HTERT RPE-1 (cell line): ENCODE results near the gene GDF11.

Experiments used
- in situ Hi-C: fragments of 300-500 bp; cut with MboI; formaldehyde crosslinking; loops from 4 replicates; pipeline ENCODE4 v1.14.3; 2020; ENCODE audit warnings: low sequenced_read_pairs

GDF11 gene

GRCh38 chr12:55777856-55778255, 34.9 kb downstream of the GDF11 start:
- in situ Hi-C loops = no loop called here

GRCh38 chr12:55780685-55781084, 37.8 kb downstream of the GDF11 start:
- in situ Hi-C loops = no loop called here

GRCh38 chr12:55788546-55788945, 45.6 kb downstream of the GDF11 start:
- in situ Hi-C loops = no loop called here

GRCh38 chr12:55789171-55789570, 46.2 kb downstream of the GDF11 start:
- in situ Hi-C loops = no loop called here

- in situ Hi-C loops = no loop called here
These were observed 47.0 kb downstream of the GDF11 start for GRCh38 chr12:55789893-55790292.

GRCh38 chr12:55795950-55796349, 53.0 kb downstream of the GDF11 start:
- in situ Hi-C loops = no loop called here

GRCh38 chr12:55797068-55797467, 54.1 kb downstream of the GDF11 start:
- in situ Hi-C loops = no loop called here

- in situ Hi-C loops = no loop called here
These were observed 54.6 kb downstream of the GDF11 start for GRCh38 chr12:55797550-55797949.
